HL-60 (cell line): ENCODE measurements around the gene MARCKSL1.
A peak's percentile ranks its signal among the peaks of the same experiment; 100 is the strongest.

Experiments
- DNase-seq, 2 experiments: peaks; one replicate each; pipeline ENCODE4 v3.0.0-alpha.2; 2010 to 2020; ENCODE audit warnings: low read depth in 1 of 2, low spot score in 1 of 2
- H3K27ac ChIP-seq: fragments of 250-450 bp; sonication (Bioruptor Pico); replicated peaks from 2 replicates; pipeline ENCODE4 v1.5.1; 2020; ENCODE audit warnings: mild to moderate bottlenecking, moderate library complexity
- H3K27me3 ChIP-seq: fragments of 250-450 bp; sonication (Bioruptor Pico); 2 replicates; pipeline ENCODE4 v1.5.1; 2021; ENCODE audit warnings: mild to moderate bottlenecking, moderate library complexity; ENCODE audit not compliant: insufficient read depth, poor library complexity, severe bottlenecking
- H3K4me3 ChIP-seq: replicated peaks from 2 replicates; pipeline ENCODE4 v1.5.1; 2011; ENCODE audit warnings: mild to moderate bottlenecking, control low read depth, low read length; ENCODE audit not compliant: insufficient read depth
- GABPA ChIP-seq: IDR thresholded peaks from 2 replicates; pipeline ENCODE4 v1.6.1; 2012; ENCODE audit warnings: low read depth
- POLR2AphosphoS5 ChIP-seq: IDR thresholded peaks from 2 replicates; pipeline ENCODE4 v1.6.1; 2012; ENCODE audit warnings: low read depth
- SPI1 ChIP-seq: IDR thresholded peaks from 2 replicates; pipeline ENCODE4 v1.6.1; 2012; ENCODE audit warnings: low read depth, mild to moderate bottlenecking, borderline replicate concordance
- TF ChIP-seq, protein P1 (sequence below): IDR thresholded peaks from 2 replicates; pipeline ENCODE4 v1.6.1; 2012; ENCODE audit warnings: low read depth; ENCODE audit not compliant: insufficient replicate concordance
- TF ChIP-seq, protein P2 (sequence below): IDR thresholded peaks from one replicate; pipeline ENCODE4 v1.5.1; 2011; ENCODE audit warnings: low read length, control low read depth, inconsistent platforms; ENCODE audit not compliant: insufficient read depth

Gene MARCKSL1

DNA sequence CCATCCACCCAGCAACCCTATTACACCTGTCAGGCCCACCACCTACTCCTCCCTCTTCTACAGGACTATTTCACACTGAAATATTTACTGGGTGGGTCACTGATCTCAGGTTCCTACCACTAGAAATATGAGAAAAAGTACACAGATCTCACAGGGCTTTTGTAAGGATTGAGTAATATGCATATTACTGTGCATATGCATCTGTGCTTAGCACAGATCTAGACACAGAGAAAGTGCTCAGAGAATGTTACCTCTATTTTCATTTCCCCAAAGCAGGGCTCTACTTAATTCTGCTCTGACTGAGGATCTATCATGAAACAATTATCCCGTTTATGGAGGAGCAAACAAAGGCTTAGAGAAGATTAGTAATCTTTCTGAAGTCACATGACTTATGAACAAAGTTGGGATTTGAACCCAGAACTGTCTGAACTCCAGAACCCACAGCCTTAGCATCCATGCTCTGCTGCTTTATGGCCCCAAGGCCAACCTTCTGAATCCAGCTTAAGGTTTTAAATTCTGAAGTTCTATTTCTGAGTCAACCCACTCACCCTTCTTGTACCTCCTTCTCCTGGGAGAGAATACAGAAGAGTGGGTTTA, 38.1 kb upstream of the MARCKSL1 start:
- no peak for TF ChIP-seq POLR2AphosphoS5
- TF ChIP-seq, protein P1, sequence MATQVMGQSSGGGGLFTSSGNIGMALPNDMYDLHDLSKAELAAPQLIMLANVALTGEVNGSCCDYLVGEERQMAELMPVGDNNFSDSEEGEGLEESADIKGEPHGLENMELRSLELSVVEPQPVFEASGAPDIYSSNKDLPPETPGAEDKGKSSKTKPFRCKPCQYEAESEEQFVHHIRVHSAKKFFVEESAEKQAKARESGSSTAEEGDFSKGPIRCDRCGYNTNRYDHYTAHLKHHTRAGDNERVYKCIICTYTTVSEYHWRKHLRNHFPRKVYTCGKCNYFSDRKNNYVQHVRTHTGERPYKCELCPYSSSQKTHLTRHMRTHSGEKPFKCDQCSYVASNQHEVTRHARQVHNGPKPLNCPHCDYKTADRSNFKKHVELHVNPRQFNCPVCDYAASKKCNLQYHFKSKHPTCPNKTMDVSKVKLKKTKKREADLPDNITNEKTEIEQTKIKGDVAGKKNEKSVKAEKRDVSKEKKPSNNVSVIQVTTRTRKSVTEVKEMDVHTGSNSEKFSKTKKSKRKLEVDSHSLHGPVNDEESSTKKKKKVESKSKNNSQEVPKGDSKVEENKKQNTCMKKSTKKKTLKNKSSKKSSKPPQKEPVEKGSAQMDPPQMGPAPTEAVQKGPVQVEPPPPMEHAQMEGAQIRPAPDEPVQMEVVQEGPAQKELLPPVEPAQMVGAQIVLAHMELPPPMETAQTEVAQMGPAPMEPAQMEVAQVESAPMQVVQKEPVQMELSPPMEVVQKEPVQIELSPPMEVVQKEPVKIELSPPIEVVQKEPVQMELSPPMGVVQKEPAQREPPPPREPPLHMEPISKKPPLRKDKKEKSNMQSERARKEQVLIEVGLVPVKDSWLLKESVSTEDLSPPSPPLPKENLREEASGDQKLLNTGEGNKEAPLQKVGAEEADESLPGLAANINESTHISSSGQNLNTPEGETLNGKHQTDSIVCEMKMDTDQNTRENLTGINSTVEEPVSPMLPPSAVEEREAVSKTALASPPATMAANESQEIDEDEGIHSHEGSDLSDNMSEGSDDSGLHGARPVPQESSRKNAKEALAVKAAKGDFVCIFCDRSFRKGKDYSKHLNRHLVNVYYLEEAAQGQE, result no peak
- TF ChIP-seq, protein P2, sequence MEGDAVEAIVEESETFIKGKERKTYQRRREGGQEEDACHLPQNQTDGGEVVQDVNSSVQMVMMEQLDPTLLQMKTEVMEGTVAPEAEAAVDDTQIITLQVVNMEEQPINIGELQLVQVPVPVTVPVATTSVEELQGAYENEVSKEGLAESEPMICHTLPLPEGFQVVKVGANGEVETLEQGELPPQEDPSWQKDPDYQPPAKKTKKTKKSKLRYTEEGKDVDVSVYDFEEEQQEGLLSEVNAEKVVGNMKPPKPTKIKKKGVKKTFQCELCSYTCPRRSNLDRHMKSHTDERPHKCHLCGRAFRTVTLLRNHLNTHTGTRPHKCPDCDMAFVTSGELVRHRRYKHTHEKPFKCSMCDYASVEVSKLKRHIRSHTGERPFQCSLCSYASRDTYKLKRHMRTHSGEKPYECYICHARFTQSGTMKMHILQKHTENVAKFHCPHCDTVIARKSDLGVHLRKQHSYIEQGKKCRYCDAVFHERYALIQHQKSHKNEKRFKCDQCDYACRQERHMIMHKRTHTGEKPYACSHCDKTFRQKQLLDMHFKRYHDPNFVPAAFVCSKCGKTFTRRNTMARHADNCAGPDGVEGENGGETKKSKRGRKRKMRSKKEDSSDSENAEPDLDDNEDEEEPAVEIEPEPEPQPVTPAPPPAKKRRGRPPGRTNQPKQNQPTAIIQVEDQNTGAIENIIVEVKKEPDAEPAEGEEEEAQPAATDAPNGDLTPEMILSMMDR, result no peak
- TF ChIP-seq SPI1, result no peak
- no peak for DNase-seq
- Histone ChIP-seq H3K27me3 (no peaks in the 10 kb centered on the region), H3K27ac (no peak overlapping the region), H3K4me3 (no peak overlapping the region)

DNA sequence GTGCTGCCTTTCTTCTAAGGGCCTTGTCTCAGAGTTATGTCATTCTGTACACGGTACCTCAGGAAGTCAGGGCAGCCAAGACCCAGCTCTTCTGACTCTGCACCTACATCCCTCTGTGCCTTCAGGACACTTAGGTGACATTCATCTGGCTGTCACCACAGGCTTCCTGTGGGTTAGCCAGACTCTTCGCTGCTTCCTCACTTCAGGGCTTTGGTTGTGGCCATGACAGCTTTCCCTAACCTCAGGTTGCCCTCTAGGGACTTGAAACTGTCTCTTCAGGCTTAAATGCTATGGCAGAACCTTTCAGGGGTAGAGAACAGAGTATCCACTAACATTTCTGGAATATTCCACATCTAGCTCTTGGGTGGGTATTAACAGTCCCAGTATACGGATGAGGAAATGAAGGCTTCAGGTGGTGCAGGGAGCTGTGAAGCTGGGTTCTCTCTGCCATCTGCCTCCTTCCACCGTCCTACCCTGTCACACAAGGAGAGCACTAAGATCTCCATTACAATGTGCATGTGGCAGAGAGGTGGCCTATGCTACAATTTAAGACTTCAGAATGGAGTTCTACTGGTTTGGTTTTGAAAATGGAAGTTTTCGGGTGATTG, 36.2 kb upstream of the MARCKSL1 start:
- TF ChIP-seq SPI1 (peak; percentile 48; the same call in 1 of the 2 replicates), POLR2AphosphoS5 (peak; percentile 53; the same call in 1 of the 2 replicates), GABPA (no peak)
- TF ChIP-seq, protein P1, result no peak
- TF ChIP-seq, protein P2, result peak; percentile 8
- peak; percentile 38 to 88 for DNase-seq
- H3K27ac ChIP-seq, result no peak overlapping the region; the same call in 1 of the 2 replicates

DNA sequence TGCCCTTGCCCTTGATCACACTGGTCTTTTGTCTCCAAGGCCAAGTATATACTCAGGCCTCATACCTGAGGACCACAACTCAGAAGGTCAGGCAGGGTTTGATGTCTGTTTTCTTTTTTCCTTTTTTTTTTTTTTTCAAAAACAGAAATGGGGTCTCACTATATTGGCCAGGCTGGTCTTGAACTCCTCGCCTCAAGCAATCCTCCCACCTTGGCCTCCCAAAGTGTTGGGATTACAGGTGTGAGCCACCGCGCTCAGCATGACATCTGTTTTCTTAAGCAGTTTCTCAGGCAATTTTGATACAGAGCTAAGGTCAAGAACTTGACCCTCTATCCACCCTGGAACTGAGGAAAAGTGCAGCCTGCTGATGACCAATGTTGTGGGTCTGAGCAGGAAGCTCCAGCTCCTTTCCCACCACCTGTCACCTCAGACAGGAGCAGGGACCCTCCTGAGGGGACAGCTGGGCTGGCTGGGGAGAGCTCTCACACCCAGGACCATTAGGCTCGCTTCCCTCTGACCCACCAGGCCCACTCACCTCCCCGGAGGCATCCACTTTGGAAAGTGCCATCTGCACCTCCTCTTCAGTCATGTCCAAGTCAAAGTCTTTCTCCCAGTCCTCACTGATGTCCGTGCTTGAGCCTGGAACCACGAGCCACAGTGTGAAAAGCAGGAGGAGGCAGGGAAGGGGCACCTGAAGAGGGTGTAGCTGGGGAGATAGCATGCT, 32.0 kb upstream of the MARCKSL1 start:
- H3K4me3 ChIP-seq, result no peak overlapping the region
- DNase-seq, result no peak
- TF ChIP-seq, protein P1, result no peak
- TF ChIP-seq SPI1 (no peak), GABPA (no peak), POLR2AphosphoS5 (no peak)
- TF ChIP-seq, protein P2, result no peak

More for the DNA sequence above, 36.2 kb upstream of the MARCKSL1 start:
- H3K27me3 ChIP-seq, result no peaks in the 10 kb centered on the region
- no peak overlapping the region for H3K4me3 ChIP-seq

More for the DNA sequence above, 32.0 kb upstream of the MARCKSL1 start:
- H3K27me3 ChIP-seq, result no peaks in the 10 kb centered on the region
- no peak overlapping the region for H3K27ac ChIP-seq
